Stomach (tissue), 4 donors: ENCODE measurements around the gene OR6C75.

Experiments used
- POLR2A ChIP-seq, 4 donors: fragments of 450-650 bp; IDR thresholded peaks; one replicate each; pipeline ENCODE4 v1.6.1; 2016; ENCODE audit warnings: antibody characterized with exemption in 4 of 4, control low read depth in 2 of 4, mild to moderate bottlenecking in 1 of 4, moderate library complexity in 1 of 4
- POLR2AphosphoS5 ChIP-seq, 3 donors: sonication (generic); formaldehyde crosslinking; IDR thresholded peaks; one replicate each; pipeline ENCODE4 v1.6.1; 2016; ENCODE audit warnings: antibody characterized with exemption in 3 of 3
- TF ChIP-seq, protein P1 (sequence below), 7 experiments: fragments of 450-650 bp in 4 of 7; fragments of 200-600 bp in 3 of 7; sonication (generic) in 3 of 7; IDR thresholded peaks; one replicate each; pipeline ENCODE4 v1.5.1; 2016 to 2019; ENCODE audit warnings: antibody characterized with exemption in 7 of 7, control low read depth in 2 of 7, mild to moderate bottlenecking in 1 of 7

DNA sequence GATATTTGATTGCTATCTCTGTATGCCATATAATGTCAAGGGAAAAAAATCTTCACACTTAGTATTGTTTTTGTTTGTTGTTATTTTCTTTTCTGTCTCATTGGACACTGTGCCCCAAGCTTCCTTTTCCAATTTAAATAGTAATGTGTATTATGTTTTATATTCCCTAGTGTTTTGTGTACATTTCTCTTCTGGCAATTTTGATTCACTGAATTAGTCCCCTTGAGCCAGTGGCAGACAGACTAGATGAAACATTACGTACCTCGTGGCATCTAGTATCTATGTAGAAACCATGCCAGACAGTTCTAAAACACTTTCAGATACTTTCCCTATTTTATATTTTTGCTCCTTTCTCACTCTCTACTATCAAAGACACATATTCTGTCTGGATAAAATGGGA lies 48.7 kb upstream of the OR6C75 start, which contains the start of gene OR6C1:
- TF ChIP-seq, protein P1, sequence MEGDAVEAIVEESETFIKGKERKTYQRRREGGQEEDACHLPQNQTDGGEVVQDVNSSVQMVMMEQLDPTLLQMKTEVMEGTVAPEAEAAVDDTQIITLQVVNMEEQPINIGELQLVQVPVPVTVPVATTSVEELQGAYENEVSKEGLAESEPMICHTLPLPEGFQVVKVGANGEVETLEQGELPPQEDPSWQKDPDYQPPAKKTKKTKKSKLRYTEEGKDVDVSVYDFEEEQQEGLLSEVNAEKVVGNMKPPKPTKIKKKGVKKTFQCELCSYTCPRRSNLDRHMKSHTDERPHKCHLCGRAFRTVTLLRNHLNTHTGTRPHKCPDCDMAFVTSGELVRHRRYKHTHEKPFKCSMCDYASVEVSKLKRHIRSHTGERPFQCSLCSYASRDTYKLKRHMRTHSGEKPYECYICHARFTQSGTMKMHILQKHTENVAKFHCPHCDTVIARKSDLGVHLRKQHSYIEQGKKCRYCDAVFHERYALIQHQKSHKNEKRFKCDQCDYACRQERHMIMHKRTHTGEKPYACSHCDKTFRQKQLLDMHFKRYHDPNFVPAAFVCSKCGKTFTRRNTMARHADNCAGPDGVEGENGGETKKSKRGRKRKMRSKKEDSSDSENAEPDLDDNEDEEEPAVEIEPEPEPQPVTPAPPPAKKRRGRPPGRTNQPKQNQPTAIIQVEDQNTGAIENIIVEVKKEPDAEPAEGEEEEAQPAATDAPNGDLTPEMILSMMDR (IDR thresholded peaks at IDR 0.05) = no peak
- no peak for TF ChIP-seq POLR2A (IDR thresholded peaks at IDR 0.05)
- no peak for TF ChIP-seq POLR2AphosphoS5 (IDR thresholded peaks at IDR 0.05)
